ENCODE results near the gene ZNF521. TPM values are rescaled to one million over a fixed set of nuclear protein-coding genes. Genes with fewer than 3 reads are reported as not detected.

The ZNF521 gene
- total RNA-seq, 2 donors from 2014 or later: 8.0 to 17.2 TPM

DNA sequence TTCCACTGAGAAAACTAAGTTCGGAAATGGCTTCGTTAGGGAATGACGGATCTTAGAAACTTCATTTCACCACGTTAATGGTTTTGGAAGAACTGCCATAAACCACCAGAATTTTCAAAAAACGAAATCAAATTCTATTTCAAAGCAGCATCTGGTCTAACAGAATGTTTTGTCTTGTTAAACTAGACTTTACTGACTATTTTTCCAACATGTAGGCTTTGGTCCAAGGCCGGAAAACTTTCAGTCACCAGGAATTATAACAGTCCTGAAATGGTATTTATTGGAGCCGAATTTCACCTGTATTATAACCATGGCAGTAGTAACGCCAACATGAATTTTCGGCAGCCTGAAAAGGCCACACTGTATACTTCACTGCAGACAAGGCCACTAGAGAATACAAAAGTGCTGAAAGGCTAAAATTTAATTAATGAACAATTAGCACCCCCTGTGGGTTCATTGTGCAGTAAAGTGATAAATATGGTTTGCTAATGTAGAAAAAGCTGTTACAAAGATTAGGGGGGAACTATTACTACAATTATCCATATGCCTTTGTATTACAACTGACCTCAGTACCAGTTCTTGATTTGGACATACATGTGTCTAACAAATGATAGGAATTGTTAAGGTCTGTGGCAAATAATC, 116.4 kb downstream of the ZNF521 start:
- H3K27me3 ChIP-seq (replicated peaks; ENCODE audit: insufficient read depth): no peaks in the 10 kb centered on the region
- ATAC-seq (ENCODE audit: insufficient number of reproducible peaks, low FRiP score, low read depth) (no peak), DNase-seq (ENCODE audit: low spot score) (no peak)
- peaks cover 6 to 24% of the 10 kb centered on the region in 2 donors for H3K4me1 ChIP-seq (ENCODE audit: control insufficient read depth in 1 of 2, low read depth in 2 of 2)
- H3K9me3 ChIP-seq: no peaks in the 10 kb centered on the region
- H3K36me3 ChIP-seq: no peaks in the 10 kb centered on the region
- H3K27ac ChIP-seq: peak overlapping the region in 1 of 2 donors; percentile 27
- no peak overlapping the region for H3K4me3 ChIP-seq
- TF ChIP-seq, protein P1, sequence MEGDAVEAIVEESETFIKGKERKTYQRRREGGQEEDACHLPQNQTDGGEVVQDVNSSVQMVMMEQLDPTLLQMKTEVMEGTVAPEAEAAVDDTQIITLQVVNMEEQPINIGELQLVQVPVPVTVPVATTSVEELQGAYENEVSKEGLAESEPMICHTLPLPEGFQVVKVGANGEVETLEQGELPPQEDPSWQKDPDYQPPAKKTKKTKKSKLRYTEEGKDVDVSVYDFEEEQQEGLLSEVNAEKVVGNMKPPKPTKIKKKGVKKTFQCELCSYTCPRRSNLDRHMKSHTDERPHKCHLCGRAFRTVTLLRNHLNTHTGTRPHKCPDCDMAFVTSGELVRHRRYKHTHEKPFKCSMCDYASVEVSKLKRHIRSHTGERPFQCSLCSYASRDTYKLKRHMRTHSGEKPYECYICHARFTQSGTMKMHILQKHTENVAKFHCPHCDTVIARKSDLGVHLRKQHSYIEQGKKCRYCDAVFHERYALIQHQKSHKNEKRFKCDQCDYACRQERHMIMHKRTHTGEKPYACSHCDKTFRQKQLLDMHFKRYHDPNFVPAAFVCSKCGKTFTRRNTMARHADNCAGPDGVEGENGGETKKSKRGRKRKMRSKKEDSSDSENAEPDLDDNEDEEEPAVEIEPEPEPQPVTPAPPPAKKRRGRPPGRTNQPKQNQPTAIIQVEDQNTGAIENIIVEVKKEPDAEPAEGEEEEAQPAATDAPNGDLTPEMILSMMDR (IDR thresholded peaks at IDR 0.05): no peak

DNA sequence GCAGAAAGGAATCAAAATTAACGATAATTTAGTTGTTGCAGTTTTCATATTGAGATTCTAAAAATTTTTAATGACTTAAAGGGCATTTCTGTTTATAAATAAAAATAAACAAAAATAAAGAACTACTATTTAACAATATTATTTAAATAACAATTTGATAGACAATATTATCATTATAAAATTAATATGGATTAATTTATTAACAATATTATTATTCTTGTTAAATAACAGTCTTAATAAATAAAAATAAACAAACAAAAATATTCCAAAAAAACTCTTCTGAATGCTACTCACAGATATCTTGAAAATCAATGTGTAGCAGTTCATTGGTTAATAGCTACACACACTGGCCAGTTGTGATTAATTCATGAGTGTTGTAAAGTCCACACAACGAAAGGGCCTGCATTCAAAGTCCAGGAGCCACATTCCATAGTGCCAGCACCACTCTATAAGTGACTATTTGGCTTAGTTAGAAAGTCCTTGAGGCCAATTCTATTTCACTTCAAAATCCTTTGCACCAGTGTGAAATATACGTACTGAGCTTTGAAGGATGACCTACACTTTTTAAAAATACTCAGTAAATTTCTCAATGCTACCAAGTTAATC, 117.1 kb downstream of the ZNF521 start:
- Histone ChIP-seq H3K9me3 (no peaks in the 10 kb centered on the region), H3K27me3 (replicated peaks; ENCODE audit: insufficient read depth) (no peaks in the 10 kb centered on the region), H3K27ac (peak overlapping the region in 1 of 2 donors; percentile 78), H3K4me1 (ENCODE audit: control insufficient read depth in 1 of 2, low read depth in 2 of 2) (peaks cover 12 to 31% of the 10 kb centered on the region in 2 donors), H3K4me3 (no peak overlapping the region), H3K36me3 (no peaks in the 10 kb centered on the region)
- ATAC-seq (ENCODE audit: insufficient number of reproducible peaks, low FRiP score, low read depth): no peak
- TF ChIP-seq, protein P1 (IDR thresholded peaks at IDR 0.05): no peak
- no peak for DNase-seq (ENCODE audit: low spot score)

DNA sequence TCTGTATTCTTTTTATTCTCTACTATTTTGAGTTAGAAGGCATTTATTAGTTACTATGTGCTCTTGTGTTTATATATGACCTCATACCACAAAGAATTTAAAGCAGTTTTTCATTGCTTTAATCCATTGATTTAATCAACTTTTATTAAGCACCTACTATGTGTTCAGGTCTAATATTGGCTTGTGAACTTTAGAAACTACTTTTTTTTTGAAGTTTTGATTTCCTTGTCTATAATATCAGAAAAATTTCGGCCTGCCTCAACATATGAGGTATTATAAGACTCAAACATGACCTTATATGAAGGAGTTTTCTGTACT, 117.7 kb downstream of the ZNF521 start:
- TF ChIP-seq, protein P1 (IDR thresholded peaks at IDR 0.05): no peak
- Histone ChIP-seq H3K9me3 (no peaks in the 10 kb centered on the region), H3K4me1 (ENCODE audit: control insufficient read depth in 1 of 2, low read depth in 2 of 2) (peaks cover 12 to 31% of the 10 kb centered on the region in 2 donors), H3K4me3 (peak overlapping the region; percentile 62), H3K27me3 (replicated peaks; ENCODE audit: insufficient read depth) (no peaks in the 10 kb centered on the region), H3K36me3 (no peaks in the 10 kb centered on the region), H3K27ac (peak overlapping the region; percentile 68 to 78)
- DNase-seq (ENCODE audit: low spot score) (no peak), ATAC-seq (ENCODE audit: insufficient number of reproducible peaks, low FRiP score, low read depth) (no peak)

DNA sequence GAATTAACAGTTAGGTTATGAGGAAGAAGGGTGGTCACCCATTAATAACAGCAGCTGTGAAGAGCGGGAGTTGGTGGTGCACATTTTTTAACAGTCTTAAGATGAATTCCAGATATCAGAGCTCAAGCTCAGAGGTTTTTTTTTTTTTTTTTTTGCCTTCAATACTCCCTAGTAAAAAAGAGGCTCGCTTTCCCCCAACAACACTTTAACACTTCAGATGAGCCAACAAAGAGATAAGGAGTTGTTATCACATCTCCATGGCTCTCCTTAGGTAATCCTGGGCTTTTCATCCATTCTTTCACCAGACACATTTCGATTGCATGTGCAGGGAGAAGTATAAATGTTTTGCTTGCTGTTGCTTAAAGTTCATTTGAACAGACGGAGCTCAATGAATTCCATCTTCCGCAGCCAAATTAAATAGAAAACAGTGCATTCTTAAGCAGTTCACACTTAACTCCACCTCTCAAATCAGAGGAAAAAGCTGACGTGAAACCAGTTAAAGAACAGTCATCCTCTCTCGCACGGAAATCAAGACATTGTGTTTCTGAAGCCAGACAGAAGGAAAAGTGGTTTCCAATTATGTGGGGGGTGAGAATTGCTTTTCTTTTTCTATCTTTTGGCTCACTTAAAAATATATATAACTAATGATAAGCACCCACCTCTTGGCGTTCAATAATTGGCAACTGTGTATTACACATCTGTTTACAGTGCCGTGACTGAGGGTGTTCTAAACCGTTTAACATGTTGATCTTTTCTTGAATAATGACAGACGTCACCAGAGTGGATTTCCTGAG, 118.2 kb downstream of the ZNF521 start:
- Histone ChIP-seq H3K27me3 (replicated peaks; ENCODE audit: insufficient read depth) (no peaks in the 10 kb centered on the region), H3K36me3 (no peaks in the 10 kb centered on the region), H3K4me1 (ENCODE audit: control insufficient read depth in 1 of 2, low read depth in 2 of 2) (peaks cover 12 to 31% of the 10 kb centered on the region in 2 donors), H3K27ac (peak overlapping the region; percentile 68 to 78), H3K4me3 (peak overlapping the region; percentile 62), H3K9me3 (no peaks in the 10 kb centered on the region)
- TF ChIP-seq, protein P1 (IDR thresholded peaks at IDR 0.05): no peak
- DNase-seq (ENCODE audit: low spot score) (no peak), ATAC-seq (ENCODE audit: insufficient number of reproducible peaks, low FRiP score, low read depth) (peak; percentile 61)

DNA sequence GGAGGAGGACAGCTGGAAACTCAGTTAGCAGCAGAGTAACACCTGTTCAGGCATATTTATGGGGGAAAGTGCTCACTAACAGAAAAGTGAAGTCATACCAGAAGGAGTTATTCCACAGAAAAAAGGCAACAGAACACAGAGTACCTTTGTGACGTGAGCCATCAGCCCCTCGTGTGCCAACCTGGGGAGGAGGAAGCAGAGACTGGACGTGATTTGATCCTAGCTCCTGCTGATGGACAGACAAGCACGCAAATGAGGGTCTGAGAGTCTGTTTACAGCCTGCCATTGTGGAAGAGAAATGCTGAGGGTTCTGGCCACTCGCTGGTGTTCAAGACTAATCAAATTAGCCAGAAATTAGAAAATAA, 120.7 kb downstream of the ZNF521 start:
- TF ChIP-seq, protein P1 (IDR thresholded peaks at IDR 0.05): no peak
- Histone ChIP-seq H3K27me3 (replicated peaks; ENCODE audit: insufficient read depth) (no peaks in the 10 kb centered on the region), H3K27ac (peak overlapping the region; percentile 62 to 81), H3K36me3 (no peaks in the 10 kb centered on the region), H3K9me3 (no peaks in the 10 kb centered on the region), H3K4me1 (ENCODE audit: control insufficient read depth in 1 of 2, low read depth in 2 of 2) (peaks cover 12 to 31% of the 10 kb centered on the region in 2 donors), H3K4me3 (peak overlapping the region; percentile 59)
- ATAC-seq (ENCODE audit: insufficient number of reproducible peaks, low FRiP score, low read depth) (no peak), DNase-seq (ENCODE audit: low spot score) (no peak)

Data from thoracic aorta (tissue), 2 donors.